NB4 (cell line): Measurements from ENCODE around the gene OR2Y1.

Experiments used
- CTCF ChIP-seq: IDR thresholded peaks from one replicate; pipeline ENCODE4 v1.5.1; 2012; ENCODE audit warnings: low read depth, low read length
- MAX ChIP-seq: IDR thresholded peaks from 2 replicates; pipeline ENCODE4 v1.6.1; 2011; ENCODE audit warnings: low read depth, low read length
- MYC ChIP-seq: IDR thresholded peaks from 2 replicates; pipeline ENCODE4 v1.6.1; 2011; ENCODE audit warnings: low read depth, low read length
- POLR2A ChIP-seq: IDR thresholded peaks from 2 replicates; pipeline ENCODE4 v1.6.1; 2011; ENCODE audit warnings: mild to moderate bottlenecking; ENCODE audit not compliant: insufficient read length; ENCODE audit errors: extremely low read depth

DNA sequence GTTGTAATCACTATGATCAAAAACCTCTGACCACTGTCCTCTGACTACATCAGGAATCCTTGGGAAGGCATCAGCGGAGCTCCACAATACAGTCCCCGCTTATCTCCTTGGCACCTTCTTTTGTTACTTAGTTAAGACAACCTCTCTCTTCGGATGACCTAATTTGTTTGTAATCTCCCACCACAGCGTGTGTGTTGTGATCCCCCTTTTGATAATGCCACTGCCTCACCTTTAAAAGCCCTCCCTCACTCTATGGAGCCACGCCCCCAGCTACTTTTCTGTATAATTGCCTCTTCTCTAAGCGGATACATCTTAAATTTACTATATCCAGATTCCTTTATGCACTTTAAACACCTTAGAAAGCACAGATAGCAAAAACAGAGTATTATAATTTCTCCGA is 35.9 kb downstream of the OR2Y1 start:
- TF ChIP-seq CTCF = no peak
- TF ChIP-seq POLR2A = no peak
- no peak for TF ChIP-seq MYC
- TF ChIP-seq MAX = no peak
